A549 treated with RU486 at 1 μM for 4 hours (cell line): ENCODE results near the gene BUD31. TPM values are rescaled to one million over a fixed set of nuclear protein-coding genes. Genes with fewer than 3 reads are reported as not detected.

ENCODE experiments used
- total RNA-seq: library from RNA; stranded (reverse); fragments of 200-300 nt; extraction: Qiagen RNA extraction; gene quantifications from 5 replicates; pipeline ENCODE4 v1.2.3, GENCODE V29; 2022; ENCODE audit warnings: low read depth

The BUD31 gene
- total RNA-seq, result 142 to 167 TPM (median 148 TPM) in 5 replicates

DNA sequence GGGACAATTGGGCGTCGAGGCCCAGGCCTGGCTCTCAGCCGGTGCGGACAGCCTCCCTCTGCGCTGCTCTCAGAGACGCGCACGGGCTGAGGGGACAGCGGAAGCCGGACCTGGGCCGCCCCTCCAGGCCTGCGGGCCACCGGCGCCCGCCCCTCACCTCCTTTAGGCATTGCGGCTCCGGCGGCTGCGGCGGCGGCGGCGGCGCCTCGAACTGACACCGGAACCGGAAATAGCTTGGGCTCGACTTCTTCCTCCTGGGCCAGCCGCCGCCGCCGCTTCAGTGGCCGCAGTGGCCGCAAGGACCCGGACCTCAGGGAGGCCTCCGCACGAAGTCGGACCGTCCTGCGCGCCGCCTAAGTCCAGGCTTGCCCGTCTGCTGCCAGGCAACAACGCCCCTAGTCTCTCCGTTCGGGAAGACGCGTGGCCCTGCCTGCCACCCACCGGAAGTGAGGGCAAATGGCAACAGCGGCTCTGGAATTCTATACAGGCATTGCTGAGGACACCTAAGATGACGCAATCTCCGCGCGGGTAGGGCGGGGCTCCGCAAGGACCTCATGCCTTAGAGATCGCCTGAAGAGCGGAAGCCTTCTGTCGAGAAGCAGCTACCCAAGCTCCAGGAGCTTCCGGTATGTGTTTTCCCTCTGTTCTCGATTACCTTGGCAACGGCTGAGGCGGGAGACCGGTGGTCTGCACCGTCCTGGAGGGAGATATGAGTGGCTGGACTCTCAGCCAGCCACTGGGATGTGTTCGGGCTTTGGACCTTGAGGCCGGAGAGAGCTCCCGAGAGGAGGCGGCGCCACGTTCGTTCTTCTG lies at the start of gene BUD31, which contains the start of gene PDAP1:
Gene BUD31, plus strand, starts transcription at position 591 of the 813 bp plus-strand sequence. CDS start 2,124 bp downstream, outside the sequence.
Gene PDAP1, minus strand, starts transcription at position 219 of the 813 bp plus-strand sequence. Its CDS starts 49 bp downstream, at position 170.

GRCh38 chr7:99374111-99375064 lies 34.4 kb upstream of the BUD31 start, which contains the start of gene ARPC1B:
Gene ARPC1B, plus strand, starts transcription at chr7:99374730. Its CDS starts 10,985 bp downstream, at chr7:99385715.

DNA sequence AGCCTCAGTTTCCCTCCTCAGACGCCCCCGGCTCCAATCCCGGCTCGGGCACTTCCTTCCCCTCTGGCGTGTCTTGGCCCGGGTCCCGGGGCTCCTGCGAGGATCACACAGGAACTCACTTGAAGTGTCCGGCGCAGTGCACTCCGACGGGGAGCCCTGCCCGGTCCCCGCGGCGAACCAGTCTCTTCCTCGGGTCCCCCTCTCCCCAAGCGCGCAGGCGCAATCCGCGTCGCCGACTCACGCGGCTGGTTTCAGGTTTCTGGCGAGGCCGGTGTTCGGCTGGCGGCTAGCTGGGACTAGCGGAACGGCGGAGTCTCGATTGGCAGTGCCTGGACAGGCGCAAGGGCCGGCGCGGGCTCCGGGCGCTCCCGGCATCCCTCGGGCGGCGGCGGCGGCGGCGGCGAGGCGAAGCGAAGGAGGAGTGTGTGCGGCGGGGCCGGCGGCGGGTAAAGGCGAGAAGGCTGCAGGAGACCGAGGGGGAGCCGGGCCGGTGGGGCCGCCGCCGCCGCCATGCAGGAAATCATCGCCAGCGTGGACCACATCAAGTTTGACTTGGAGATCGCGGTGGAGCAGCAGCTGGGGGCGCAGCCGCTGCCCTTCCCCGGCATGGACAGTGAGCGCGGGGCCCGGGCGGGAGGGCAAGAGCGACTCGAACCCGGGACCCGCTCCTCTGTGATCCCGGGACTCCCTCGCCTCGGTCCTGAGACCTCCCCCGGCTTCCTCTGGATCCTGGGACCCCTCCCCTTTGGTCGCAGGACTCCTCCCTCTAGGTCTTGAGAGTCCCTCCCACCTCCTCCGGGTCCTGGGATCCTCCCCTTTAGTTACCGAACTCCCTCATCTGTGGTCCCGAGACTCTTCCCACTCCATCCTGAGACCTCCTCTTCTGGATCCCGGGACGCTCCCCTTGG lies 30.1 kb downstream of the BUD31 start, which contains the start of the genes CPSF4 and PTCD1:
Gene CPSF4, plus strand, starts transcription at position 371 of the 908 bp plus-strand sequence. Its CDS starts 140 bp downstream, at position 511.
Gene PTCD1, minus strand, starts transcription at position 226 of the 908 bp plus-strand sequence. CDS start 3,556 bp downstream, outside the sequence.

Other genes starting within 250 kb of the BUD31 start
- 1.5 to 1.8 TPM (median 1.6 TPM) in 5 replicates for gene KPNA7, start 200.9 kb upstream of the BUD31 start, total RNA-seq
- 0.51 to 0.77 TPM (median 0.66 TPM) in 5 replicates for gene MYH16, start 136.1 kb upstream of the BUD31 start, total RNA-seq
- 126 to 146 TPM (median 136 TPM) in 5 replicates for gene ARPC1A, start 83.1 kb upstream of the BUD31 start, total RNA-seq
- 283 to 301 TPM (median 298 TPM) in 5 replicates for gene ARPC1B, start 34.2 kb upstream of the BUD31 start, total RNA-seq
- 172 to 211 TPM (median 188 TPM) in 5 replicates for gene PDAP1, start 372 bp upstream of the BUD31 start, total RNA-seq
- 4.9 to 7.8 TPM (median 6.6 TPM) in 5 replicates for gene PTCD1, start 29.8 kb downstream of the BUD31 start, total RNA-seq
- 34.5 to 45.3 TPM (median 44.5 TPM) in 5 replicates for gene CPSF4, start 30.0 kb downstream of the BUD31 start, total RNA-seq
- gene ATP5MF, start 57.2 kb downstream of the BUD31 start, total RNA-seq, result 865 to 1,452 TPM (median 971 TPM) in 5 replicates
- 7.6 to 9.7 TPM (median 8.4 TPM) in 5 replicates for gene ZNF789, start 63.9 kb downstream of the BUD31 start, total RNA-seq
- gene ZNF394, start 91.3 kb downstream of the BUD31 start, total RNA-seq, result 17.6 to 20.7 TPM (median 18.7 TPM) in 5 replicates
- gene ZKSCAN5, start 95.7 kb downstream of the BUD31 start, total RNA-seq, result 9.0 to 10.8 TPM (median 9.3 TPM) in 5 replicates
- 4.2 to 8.0 TPM (median 6.6 TPM) in 5 replicates for gene FAM200A, start 143.1 kb downstream of the BUD31 start, total RNA-seq
- gene ZNF655, start 149.7 kb downstream of the BUD31 start, total RNA-seq, result 47.4 to 59.2 TPM (median 58.5 TPM) in 5 replicates
- gene TMEM225B, start 189.3 kb downstream of the BUD31 start, total RNA-seq, result 0.59 to 0.94 TPM (median 0.87 TPM) in 5 replicates
- gene ZSCAN25, start 208.0 kb downstream of the BUD31 start, total RNA-seq, result 8.2 to 9.1 TPM (median 8.5 TPM) in 5 replicates